ENCODE data around the gene TSPAN16. TPM values are rescaled to one million over a fixed set of nuclear protein-coding genes. Genes with fewer than 3 reads are reported as not detected.

The TSPAN16 gene
- total and polyA plus RNA-seq, 2 of the 13 experiments (the other 11 are each of a cell fraction or from before 2014, with no cell fraction given) = not detected

GRCh38 chr19:11338121-11338520 is 42.2 kb downstream of the TSPAN16 start:
- in situ Hi-C loops (cut with HindIII; ENCODE audit: extremely low pct_ligation_motif_present, low pct_unique_long_range_greater_than_20kb) (no loop called here), intact Hi-C loops (cut with micrococcal nuclease; ENCODE audit: unreplicated experiment) (no loop called here)
- Histone ChIP-seq H3K4me3 (replicated peaks in 1 of 3; ENCODE audit: insufficient read depth in 1 of 3, low read depth in 2 of 3, low read length in 3 of 3) (peak overlapping the region in 2 of 3 experiments; percentile 67 to 81; a peak in 3 of 6 replicates), H3K79me2 (ENCODE audit: insufficient read depth, low read length) (no peaks in the 10 kb centered on the region), H3K9me3 (ENCODE audit: low read length) (no peaks in the 10 kb centered on the region), H3K4me2 (ENCODE audit: low read depth, low read length) (peak overlapping the region; percentile 97), H2AFZ (ENCODE audit: low read length) (no peak overlapping the region), H3K27ac (ENCODE audit: extremely low read length, insufficient read depth, low read length) (no peak overlapping the region), H4K20me1 (ENCODE audit: insufficient read depth, low read length) (no peaks in the 10 kb centered on the region), H3K9ac (ENCODE audit: insufficient read depth, low read depth, low read length) (peak overlapping the region; percentile 61; the same call in 1 of the 2 replicates), H3K36me3 (replicated peaks in 1 of 2; ENCODE audit: control insufficient read depth in 1 of 2, insufficient read depth in 2 of 2, low read length in 2 of 2) (peaks cover 0 to 2% of the 10 kb centered on the region in 2 experiments; a peak in 1 of 5 replicates), H3K4me1 (ENCODE audit: insufficient read depth, low read length) (peaks cover 22% of the 10 kb centered on the region), H3K27me3 (ENCODE audit: control insufficient read depth in 1 of 2, insufficient read depth in 2 of 2, low read length in 2 of 2) (no peaks in the 10 kb centered on the region)
- no TSS peak for BruUV-seq (replicated peaks)
- FAIRE-seq (no peak), ATAC-seq (peak; percentile 8; the same call in 1 of the 3 replicates), DNase-seq (ENCODE audit: low spot score) (no peak)
- CTCF ChIA-PET (ENCODE audit: low intra/inter-chr PET ratio, low total read pairs) = no interaction called here
- POLR2A ChIA-PET = interaction anchor here (1.3 to 2.7 kb wide), 2 partner anchors 8 to 37 kb away, joined by 4 to 17 read pairs; partner anchors contain the start of genes CCDC159, SWSAP1 and TMEM205
- 23% methylated on average over 5 of the region's 7 CpGs for WGBS (ENCODE audit: low lambda C conversion rate)
- no peak for TF ChIP-seq ZBTB10 (CRISPR knock-in tag; IDR thresholded peaks at IDR 0.05; ENCODE audit: borderline replicate concordance)
- TF ChIP-seq TFAP4 (IDR thresholded peaks at IDR 0.05; ENCODE audit: borderline replicate concordance, low read depth) = peak; percentile 56; the same call in 1 of the 2 replicates
- TF ChIP-seq SIN3A (IDR thresholded peaks at IDR 0.05; ENCODE audit: borderline replicate concordance, low read depth, low read length) = no peak
- peak; percentile 45; the same call in 1 of the 2 replicates for TF ChIP-seq HNF4A (CRISPR knock-in tag; IDR thresholded peaks at IDR 0.05)
- 0 out of 2 replicates have a peak, but pooled peaks have one; percentile 52 for TF ChIP-seq PATZ1 (CRISPR knock-in tag; IDR thresholded peaks at IDR 0.05)
- no peak for TF ChIP-seq ONECUT2 (CRISPR knock-in tag; IDR thresholded peaks at IDR 0.05)
- no peak for TF ChIP-seq DNMT1 (CRISPR knock-in tag; IDR thresholded peaks at IDR 0.05)
- 0 out of 2 replicates have a peak, but pooled peaks have one; percentile 24 for TF ChIP-seq PAXIP1 (CRISPR knock-in tag; conservative IDR thresholded peaks at IDR 0.05)
- peak; percentile 76; the same call in 1 of the 2 replicates for TF ChIP-seq ZBTB7A (CRISPR knock-in tag; IDR thresholded peaks at IDR 0.05)
- TF ChIP-seq SNAPC2 (CRISPR knock-in tag; IDR thresholded peaks at IDR 0.05) = no peak
- no peak for TF ChIP-seq CHD2 (IDR thresholded peaks at IDR 0.05; ENCODE audit: low read depth, low read length)
- TF ChIP-seq ZNF704 (CRISPR knock-in tag; IDR thresholded peaks at IDR 0.05; ENCODE audit: borderline replicate concordance) = no peak
- no peak for TF ChIP-seq ZNF891 (CRISPR knock-in tag; IDR thresholded peaks at IDR 0.05)
- TF ChIP-seq ARHGAP35 (CRISPR knock-in tag; IDR thresholded peaks at IDR 0.05; ENCODE audit: borderline replicate concordance) = no peak
